ENCODE measurements around the gene DCAKD.

The DCAKD gene

GRCh38 chr17:45093444-45094110 is 42.1 kb upstream of the DCAKD start:
- TF ChIP-seq POLR2A (IDR thresholded peaks at IDR 0.05; ENCODE audit: extremely low read depth, insufficient read length): no peak
- TF ChIP-seq, protein P1, sequence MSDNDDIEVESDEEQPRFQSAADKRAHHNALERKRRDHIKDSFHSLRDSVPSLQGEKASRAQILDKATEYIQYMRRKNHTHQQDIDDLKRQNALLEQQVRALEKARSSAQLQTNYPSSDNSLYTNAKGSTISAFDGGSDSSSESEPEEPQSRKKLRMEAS (IDR thresholded peaks at IDR 0.05; ENCODE audit: low read depth, low read length): no peak
- no peak for TF ChIP-seq CTCF (IDR thresholded peaks at IDR 0.05; ENCODE audit: low read depth, low read length)
- TF ChIP-seq MYC (IDR thresholded peaks at IDR 0.05; ENCODE audit: low read depth, low read length): no peak
- H3K4me3 ChIP-seq (ENCODE audit: low read depth, low read length): no peak overlapping the region
- no peak for DNase-seq (ENCODE audit: low read depth)

- H3K4me3 ChIP-seq (ENCODE audit: low read depth, low read length): no peak overlapping the region
- TF ChIP-seq POLR2A (IDR thresholded peaks at IDR 0.05; ENCODE audit: extremely low read depth, insufficient read length): no peak
- TF ChIP-seq, protein P1 (IDR thresholded peaks at IDR 0.05; ENCODE audit: low read depth, low read length): no peak
- TF ChIP-seq CTCF (IDR thresholded peaks at IDR 0.05; ENCODE audit: low read depth, low read length): no peak
- no peak for TF ChIP-seq MYC (IDR thresholded peaks at IDR 0.05; ENCODE audit: low read depth, low read length)
- DNase-seq (ENCODE audit: low read depth): no peak
These were observed 41.5 kb upstream of the DCAKD start for GRCh38 chr17:45092911-45093430.

GRCh38 chr17:45091778-45092425 is 40.5 kb upstream of the DCAKD start:
- DNase-seq (ENCODE audit: low read depth): no peak
- no peak overlapping the region for H3K4me3 ChIP-seq (ENCODE audit: low read depth, low read length)
- TF ChIP-seq, protein P1 (IDR thresholded peaks at IDR 0.05; ENCODE audit: low read depth, low read length): no peak
- TF ChIP-seq CTCF (IDR thresholded peaks at IDR 0.05; ENCODE audit: low read depth, low read length) (no peak), MYC (IDR thresholded peaks at IDR 0.05; ENCODE audit: low read depth, low read length) (no peak), POLR2A (IDR thresholded peaks at IDR 0.05; ENCODE audit: extremely low read depth, insufficient read length) (no peak)

- no peak for DNase-seq (ENCODE audit: low read depth)
- TF ChIP-seq POLR2A (IDR thresholded peaks at IDR 0.05; ENCODE audit: extremely low read depth, insufficient read length): no peak
- TF ChIP-seq, protein P1 (IDR thresholded peaks at IDR 0.05; ENCODE audit: low read depth, low read length): no peak
- no peak overlapping the region for H3K4me3 ChIP-seq (ENCODE audit: low read depth, low read length)
These were observed 39.3 kb upstream of the DCAKD start for GRCh38 chr17:45090711-45091110.

DNA sequence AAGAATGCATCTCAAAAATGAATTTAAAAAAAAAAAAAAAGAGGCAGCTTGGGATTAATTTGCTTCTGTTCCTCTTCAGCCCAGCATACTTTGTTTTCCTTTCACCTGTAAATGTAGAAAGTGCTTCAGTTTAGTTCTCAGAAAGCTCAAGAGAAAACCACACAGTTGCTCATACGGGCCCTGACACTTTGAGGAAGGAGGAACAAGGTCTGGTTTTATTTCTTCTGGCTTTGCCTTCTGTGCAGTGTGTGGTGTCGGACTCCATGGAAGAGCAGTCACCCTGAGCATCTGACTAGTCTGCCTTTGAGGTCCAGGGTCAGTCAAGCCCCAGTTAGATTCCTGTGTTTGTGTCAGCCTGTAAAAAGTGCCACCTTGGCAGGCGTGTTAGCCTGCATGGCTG is 37.3 kb upstream of the DCAKD start:
- DNase-seq (ENCODE audit: low read depth): no peak
- H3K4me3 ChIP-seq (ENCODE audit: low read depth, low read length): no peak overlapping the region
- TF ChIP-seq, protein P1 (IDR thresholded peaks at IDR 0.05; ENCODE audit: low read depth, low read length): no peak
- no peak for TF ChIP-seq MYC (IDR thresholded peaks at IDR 0.05; ENCODE audit: low read depth, low read length)
- TF ChIP-seq CTCF (IDR thresholded peaks at IDR 0.05; ENCODE audit: low read depth, low read length): no peak
- TF ChIP-seq POLR2A (IDR thresholded peaks at IDR 0.05; ENCODE audit: extremely low read depth, insufficient read length): no peak

DNA sequence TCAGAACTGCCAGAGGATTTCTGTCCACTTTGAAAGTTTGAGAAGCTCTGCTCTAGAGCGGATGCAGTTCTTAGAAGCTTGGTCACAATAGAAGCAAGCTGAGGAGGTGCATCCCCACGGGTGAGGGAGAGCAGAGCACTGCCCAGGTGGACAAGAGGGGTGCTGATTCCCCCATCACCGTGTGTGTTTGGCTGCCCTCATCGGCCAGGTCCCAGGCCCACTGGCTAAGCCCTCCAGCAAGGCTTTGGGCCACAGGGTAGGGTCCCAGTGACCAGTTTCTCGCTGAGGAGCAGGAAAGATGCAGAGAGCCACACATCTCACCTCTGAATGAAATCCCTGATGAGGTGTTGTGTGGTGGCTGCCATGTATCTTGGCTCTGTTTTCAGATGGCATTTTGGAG is 36.5 kb upstream of the DCAKD start:
- H3K4me3 ChIP-seq (ENCODE audit: low read depth, low read length): no peak overlapping the region
- no peak for TF ChIP-seq MYC (IDR thresholded peaks at IDR 0.05; ENCODE audit: low read depth, low read length)
- TF ChIP-seq, protein P1 (IDR thresholded peaks at IDR 0.05; ENCODE audit: low read depth, low read length): no peak
- no peak for TF ChIP-seq CTCF (IDR thresholded peaks at IDR 0.05; ENCODE audit: low read depth, low read length)
- TF ChIP-seq POLR2A (IDR thresholded peaks at IDR 0.05; ENCODE audit: extremely low read depth, insufficient read length): no peak
- DNase-seq (ENCODE audit: low read depth): no peak

Data from NB4 (cell line).